Caco-2 (cell line): ENCODE data around the gene TNS3. TPM values are rescaled to one million over a fixed set of nuclear protein-coding genes. Genes with fewer than 3 reads are reported as not detected.

Experiments used
- BruUV-seq: library from RNA; stranded (reverse); fragments of 400-500 nt; replicated peaks from 2 replicates; lab custom pipeline; 2021; lab: Mats Ljungman, UMichigan
- CTCF ChIA-PET: fragments of 300-600 bp; sonication (Branson Sonifier 250); formaldehyde crosslinking; loops from one replicate; lab custom pipeline; 2022; ENCODE audit warnings: antibody characterized with exemption; lab: Charles Lee
- POLR2A ChIA-PET: fragments of 300-600 bp; sonication (Branson Sonifier 250); formaldehyde crosslinking; loops from one replicate; lab custom pipeline; 2022; ENCODE audit warnings: antibody characterized with exemption; lab: Charles Lee
- DNase-seq, 2 experiments: peaks; one replicate each; pipeline versions ENCODE4 v3.0.0 to v3.0.0-alpha.2; 2020 to 2022
- H3K27me3 ChIP-seq: replicated peaks from 2 replicates; pipeline ENCODE4 v1.6.0; 2011; ENCODE audit warnings: low read length; ENCODE audit not compliant: control insufficient read depth, insufficient read depth
- H3K36me3 ChIP-seq: 2 replicates; pipeline ENCODE4 v1.5.1; 2011; ENCODE audit warnings: low read length; ENCODE audit not compliant: control insufficient read depth, insufficient read depth
- H3K4me1 ChIP-seq: fragments of 250-450 bp; sonication (Bioruptor Pico); 2 replicates; pipeline ENCODE4 v1.5.1; 2020; ENCODE audit warnings: mild to moderate bottlenecking
- H3K4me3 ChIP-seq: 2 replicates; pipeline ENCODE4 v1.5.1; 2011; ENCODE audit warnings: low read depth, mild to moderate bottlenecking, control low read depth, low read length
- H3K9me3 ChIP-seq: fragments of 250-450 bp; sonication (Bioruptor Pico); 2 replicates; pipeline ENCODE4 v1.5.1; 2020; ENCODE audit warnings: mild to moderate bottlenecking, moderate library complexity
- H3K27ac Mint-ChIP-seq: one replicate; pipeline ENCODE4 v1.8.0; 2022; ENCODE audit warnings: mixed read lengths; ENCODE audit not compliant: unreplicated experiment
- H3K27me3 Mint-ChIP-seq: one replicate; pipeline ENCODE4 v1.8.0; 2022; ENCODE audit warnings: mixed read lengths; ENCODE audit not compliant: insufficient read depth, unreplicated experiment
- H3K36me3 Mint-ChIP-seq: one replicate; pipeline ENCODE4 v1.8.0; 2022; ENCODE audit warnings: mild to moderate bottlenecking, mixed read lengths; ENCODE audit not compliant: insufficient read depth, unreplicated experiment
- H3K4me1 Mint-ChIP-seq: one replicate; pipeline ENCODE4 v1.8.0; 2022; ENCODE audit warnings: low read depth, mixed read lengths; ENCODE audit not compliant: unreplicated experiment
- H3K4me3 Mint-ChIP-seq: one replicate; pipeline ENCODE4 v1.8.0; 2022; ENCODE audit warnings: mild to moderate bottlenecking, moderate library complexity, mixed read lengths; ENCODE audit not compliant: unreplicated experiment
- H3K9me3 Mint-ChIP-seq: one replicate; pipeline ENCODE4 v1.8.0; 2022; ENCODE audit warnings: mixed read lengths; ENCODE audit not compliant: unreplicated experiment
- CTCF ChIP-seq, 2 experiments: fragments of 200-600 bp in 1 of 2; IDR thresholded peaks; 1 replicate in 1 of 2; 2 replicates in 1 of 2; pipeline versions ENCODE4 v1.5.1 to v1.8.0; 2011 to 2022; ENCODE audit warnings: antibody characterized with exemption in 1 of 2, control low read depth in 1 of 2, inconsistent platforms in 1 of 2, low read depth in 1 of 2, low read length in 1 of 2, mild to moderate bottlenecking in 1 of 2, moderate library complexity in 1 of 2; ENCODE audit not compliant: insufficient read depth in 1 of 2, severe bottlenecking in 1 of 2, unreplicated experiment in 1 of 2
- intact Hi-C: fragments of 100-400 bp; cut with micrococcal nuclease; formaldehyde crosslinking; loops from one replicate; pipeline ENCODE4 v1.10.0; 2022; ENCODE audit not compliant: unreplicated experiment
- total RNA-seq: library from RNA; stranded (reverse); gene quantifications from 2 replicates; pipeline ENCODE4 v1.2.3, GENCODE V29; 2022

Gene TNS3
- total RNA-seq, 1 experiment from 2014 or later, result 263 TPM

GRCh38 chr7:47299496-47299895 lies 282.4 kb downstream of the TNS3 start:
- BruUV-seq, result no TSS peak
- ChIA-PET POLR2A (no interaction called here), CTCF (interaction anchor here (1.9 kb wide), 1 partner anchor 34 kb away, joined by 6 read pairs; no protein-coding TSS in a partner anchor)
- peaks cover 99% of the 10 kb centered on the region for H3K36me3 Mint-ChIP-seq
- Histone ChIP-seq H3K4me3 (no peak overlapping the region), H3K27me3 (no peaks in the 10 kb centered on the region), H3K4me1 (peaks cover 4% of the 10 kb centered on the region), H3K36me3 (peaks cover 10% of the 10 kb centered on the region), H3K9me3 (no peaks in the 10 kb centered on the region)
- no peak overlapping the region for H3K27ac Mint-ChIP-seq
- no peak overlapping the region for H3K4me3 Mint-ChIP-seq
- H3K4me1 Mint-ChIP-seq, result peaks cover 23% of the 10 kb centered on the region
- no peak for TF ChIP-seq CTCF (IDR thresholded peaks at IDR 0.05; ENCODE audit: insufficient read depth in 1 of 2, low read depth in 1 of 2, low read length in 1 of 2, severe bottlenecking in 1 of 2, unreplicated experiment in 1 of 2)
- no peak for DNase-seq
- no peaks in the 10 kb centered on the region for H3K9me3 Mint-ChIP-seq
- intact Hi-C loops, result no loop called here
- no peaks in the 10 kb centered on the region for H3K27me3 Mint-ChIP-seq

- CTCF ChIA-PET, result interaction anchor here (1.9 kb wide), 1 partner anchor 33 kb away, joined by 6 read pairs; no protein-coding TSS in a partner anchor
- Histone ChIP-seq H3K4me3 (no peak overlapping the region), H3K4me1 (peaks cover 12% of the 10 kb centered on the region), H3K9me3 (no peaks in the 10 kb centered on the region), H3K36me3 (peaks cover 12% of the 10 kb centered on the region), H3K27me3 (no peaks in the 10 kb centered on the region)
- Mint-ChIP-seq H3K36me3 (peaks cover 99% of the 10 kb centered on the region), H3K27me3 (no peaks in the 10 kb centered on the region), H3K27ac (no peak overlapping the region), H3K4me1 (peaks cover 28% of the 10 kb centered on the region), H3K9me3 (no peaks in the 10 kb centered on the region), H3K4me3 (no peak overlapping the region)
- DNase-seq, result no peak
- no peak for TF ChIP-seq CTCF (IDR thresholded peaks at IDR 0.05; ENCODE audit: insufficient read depth in 1 of 2, low read depth in 1 of 2, low read length in 1 of 2, severe bottlenecking in 1 of 2, unreplicated experiment in 1 of 2)
- intact Hi-C loops, result no loop called here
- POLR2A ChIA-PET, result no interaction called here
- no TSS peak for BruUV-seq
Measured at GRCh38 chr7:47298636-47299035, 283.3 kb downstream of the TNS3 start.

- no peaks in the 10 kb centered on the region for H3K9me3 Mint-ChIP-seq
- peaks cover 41% of the 10 kb centered on the region for H3K4me1 Mint-ChIP-seq
- DNase-seq, result no peak
- intact Hi-C loops, result no loop called here
- Histone ChIP-seq H3K4me1 (peaks cover 26% of the 10 kb centered on the region), H3K9me3 (no peaks in the 10 kb centered on the region), H3K4me3 (no peak overlapping the region), H3K27me3 (no peaks in the 10 kb centered on the region), H3K36me3 (peaks cover 12% of the 10 kb centered on the region)
- TF ChIP-seq CTCF (IDR thresholded peaks at IDR 0.05; ENCODE audit: insufficient read depth in 1 of 2, low read depth in 1 of 2, low read length in 1 of 2, severe bottlenecking in 1 of 2, unreplicated experiment in 1 of 2), result no peak
- no peak overlapping the region for H3K4me3 Mint-ChIP-seq
- BruUV-seq, result no TSS peak
- no peaks in the 10 kb centered on the region for H3K27me3 Mint-ChIP-seq
- CTCF ChIA-PET, result no interaction called here
- H3K27ac Mint-ChIP-seq, result no peak overlapping the region
- H3K36me3 Mint-ChIP-seq, result peaks cover 99% of the 10 kb centered on the region
- POLR2A ChIA-PET, result no interaction called here
Measured at GRCh38 chr7:47297120-47297519, 284.8 kb downstream of the TNS3 start.
